GM21526 (cell line): Measurements from ENCODE around the gene NFIX.

Source experiments
- ATAC-seq: cut with Tn5 transposase; IDR thresholded peaks from one replicate; pipeline ENCODE4 v1.9.1; 2021; ENCODE audit warnings: moderate library complexity; ENCODE audit not compliant: unreplicated experiment, low FRiP score

The NFIX gene

GRCh38 chr19:13135068-13136062, 140.1 kb downstream of the NFIX start:
- ATAC-seq, result no peak

- no peak for ATAC-seq
Measured at GRCh38 chr19:13137290-13137794, 142.1 kb downstream of the NFIX start.

- no peak for ATAC-seq
Measured at GRCh38 chr19:13138171-13138915, 143.1 kb downstream of the NFIX start.

- no peak for ATAC-seq
Measured at GRCh38 chr19:13138916-13139198, 143.6 kb downstream of the NFIX start.

- no peak for ATAC-seq
Measured at GRCh38 chr19:13139633-13140311, 144.5 kb downstream of the NFIX start.

GRCh38 chr19:13146763-13147563, 151.7 kb downstream of the NFIX start:
- ATAC-seq, result no peak
